HepG2 (cell line): ENCODE results near the gene ATP7A. TPM values are rescaled to one million over a fixed set of nuclear protein-coding genes. Genes with fewer than 3 reads are reported as not detected.

ENCODE experiments used
- AKAP8 ChIP-seq: sonication (generic); formaldehyde crosslinking; IDR thresholded peaks from 2 replicates; pipeline ENCODE4 v1.5.1; 2020; ENCODE audit warnings: mild to moderate bottlenecking, missing genetic modification reagents
- BRF2 ChIP-seq: sonication (generic); formaldehyde crosslinking; IDR thresholded peaks from 2 replicates; pipeline ENCODE4 v1.8.1; 2022; ENCODE audit warnings: mild to moderate bottlenecking, missing genetic modification reagents
- CAMTA2 ChIP-seq: sonication (generic); formaldehyde crosslinking; IDR thresholded peaks from 2 replicates; pipeline ENCODE4 v1.4.0; 2020; ENCODE audit warnings: mild to moderate bottlenecking, missing genetic modification reagents, borderline replicate concordance
- GATAD1 ChIP-seq: IDR thresholded peaks from 2 replicates; pipeline ENCODE4 v1.6.1; 2016; ENCODE audit warnings: missing genetic modification reagents, missing compliant biosample characterization
- IRX3 ChIP-seq: sonication (generic); formaldehyde crosslinking; IDR thresholded peaks from 2 replicates; pipeline ENCODE4 v1.8.1; 2023; ENCODE audit warnings: mild to moderate bottlenecking, low read depth, missing genetic modification reagents, borderline replicate concordance
- MLXIP ChIP-seq: sonication (generic); formaldehyde crosslinking; IDR thresholded peaks from 2 replicates; pipeline ENCODE4 v1.9.0; 2021; ENCODE audit warnings: missing genetic modification reagents, borderline replicate concordance
- PRDM15 ChIP-seq: sonication (generic); formaldehyde crosslinking; IDR thresholded peaks from 2 replicates; pipeline ENCODE4 v1.4.0; 2020; ENCODE audit warnings: missing genetic modification reagents
- SNAI1 ChIP-seq: sonication (generic); formaldehyde crosslinking; IDR thresholded peaks from 2 replicates; pipeline ENCODE4 v1.5.0; 2020; ENCODE audit warnings: mild to moderate bottlenecking, missing genetic modification reagents, borderline replicate concordance
- SSRP1 ChIP-seq: IDR thresholded peaks from 2 replicates; pipeline ENCODE4 v1.6.1; 2016; ENCODE audit warnings: control low read depth
- ZNF232 ChIP-seq: sonication (generic); formaldehyde crosslinking; IDR thresholded peaks from 2 replicates; pipeline ENCODE4 v1.4.0; 2020; ENCODE audit warnings: missing genetic modification reagents, borderline replicate concordance
- ZNF343 ChIP-seq: sonication (generic); formaldehyde crosslinking; IDR thresholded peaks from 2 replicates; pipeline ENCODE4 v1.4.0; 2020; ENCODE audit warnings: mild to moderate bottlenecking, missing genetic modification reagents
- ZNF350 ChIP-seq: sonication (generic); formaldehyde crosslinking; IDR thresholded peaks from 2 replicates; pipeline ENCODE4 v1.4.0; 2020; ENCODE audit warnings: mild to moderate bottlenecking, low read depth, missing genetic modification reagents, borderline replicate concordance
- ZNF773 ChIP-seq: sonication (generic); formaldehyde crosslinking; IDR thresholded peaks from 2 replicates; pipeline ENCODE4 v1.4.0; 2020; ENCODE audit warnings: missing genetic modification reagents, borderline replicate concordance
- polyA plus RNA-seq, 8 experiments: library from polyadenylated mRNA; depleted of rRNA in 3 of 8; stranded (reverse) in 7 of 8; unstranded in 1 of 8; fragments of >200 nt; fragmentation: Illumina TruSeq in 4 of 8; extraction: Trizol in 4 of 8; gene quantifications; 2 replicates each; pipeline versions ENCODE4 v1.2.1 to v1.2.3, GENCODE V29; 2011 to 2016; ENCODE audit warnings: low read depth in 4 of 8, missing spikeins in 1 of 8, mixed read lengths in 1 of 8; ENCODE audit not compliant: insufficient read depth in 1 of 8
- total RNA-seq, 5 experiments: library from RNA; depleted of rRNA; stranded (reverse); fragments of >200 nt; fragmentation: Illumina TruSeq; extraction: Trizol; gene quantifications; 2 replicates each; pipeline ENCODE4 v1.2.3, GENCODE V29; 2016; ENCODE audit warnings: low read depth in 1 of 5
- TF ChIP-seq, protein P1 (sequence below): sonication (generic); formaldehyde crosslinking; IDR thresholded peaks from 2 replicates; pipeline ENCODE4 v1.5.0; 2020; ENCODE audit warnings: mild to moderate bottlenecking, missing genetic modification reagents
- TF ChIP-seq, protein P2 (sequence below): sonication (generic); formaldehyde crosslinking; conservative IDR thresholded peaks from 2 replicates; pipeline ENCODE4 v1.8.1; 2023; ENCODE audit warnings: missing genetic modification reagents

ATP7A gene
- total and polyA plus RNA-seq, 2 of the 13 experiments (the other 11 are each of a cell fraction or from before 2014, with no cell fraction given) = 1.7 to 4.7 TPM

- TF ChIP-seq BRF2 (CRISPR knock-in tag) = no peak
- no peak for TF ChIP-seq MLXIP (CRISPR knock-in tag)
- TF ChIP-seq ZNF773 = no peak
- TF ChIP-seq ZNF350 (CRISPR knock-in tag) = peak; percentile 53; the same call in 1 of the 2 replicates
- TF ChIP-seq CAMTA2 = no peak
- no peak for TF ChIP-seq ZNF232 (CRISPR knock-in tag)
- TF ChIP-seq, protein P1, sequence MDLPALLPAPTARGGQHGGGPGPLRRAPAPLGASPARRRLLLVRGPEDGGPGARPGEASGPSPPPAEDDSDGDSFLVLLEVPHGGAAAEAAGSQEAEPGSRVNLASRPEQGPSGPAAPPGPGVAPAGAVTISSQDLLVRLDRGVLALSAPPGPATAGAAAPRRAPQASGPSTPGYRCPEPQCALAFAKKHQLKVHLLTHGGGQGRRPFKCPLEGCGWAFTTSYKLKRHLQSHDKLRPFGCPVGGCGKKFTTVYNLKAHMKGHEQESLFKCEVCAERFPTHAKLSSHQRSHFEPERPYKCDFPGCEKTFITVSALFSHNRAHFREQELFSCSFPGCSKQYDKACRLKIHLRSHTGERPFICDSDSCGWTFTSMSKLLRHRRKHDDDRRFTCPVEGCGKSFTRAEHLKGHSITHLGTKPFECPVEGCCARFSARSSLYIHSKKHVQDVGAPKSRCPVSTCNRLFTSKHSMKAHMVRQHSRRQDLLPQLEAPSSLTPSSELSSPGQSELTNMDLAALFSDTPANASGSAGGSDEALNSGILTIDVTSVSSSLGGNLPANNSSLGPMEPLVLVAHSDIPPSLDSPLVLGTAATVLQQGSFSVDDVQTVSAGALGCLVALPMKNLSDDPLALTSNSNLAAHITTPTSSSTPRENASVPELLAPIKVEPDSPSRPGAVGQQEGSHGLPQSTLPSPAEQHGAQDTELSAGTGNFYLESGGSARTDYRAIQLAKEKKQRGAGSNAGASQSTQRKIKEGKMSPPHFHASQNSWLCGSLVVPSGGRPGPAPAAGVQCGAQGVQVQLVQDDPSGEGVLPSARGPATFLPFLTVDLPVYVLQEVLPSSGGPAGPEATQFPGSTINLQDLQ = no peak
- no peak for TF ChIP-seq SSRP1 (CRISPR knock-in tag)
- TF ChIP-seq PRDM15 = no peak
- TF ChIP-seq, protein P2, sequence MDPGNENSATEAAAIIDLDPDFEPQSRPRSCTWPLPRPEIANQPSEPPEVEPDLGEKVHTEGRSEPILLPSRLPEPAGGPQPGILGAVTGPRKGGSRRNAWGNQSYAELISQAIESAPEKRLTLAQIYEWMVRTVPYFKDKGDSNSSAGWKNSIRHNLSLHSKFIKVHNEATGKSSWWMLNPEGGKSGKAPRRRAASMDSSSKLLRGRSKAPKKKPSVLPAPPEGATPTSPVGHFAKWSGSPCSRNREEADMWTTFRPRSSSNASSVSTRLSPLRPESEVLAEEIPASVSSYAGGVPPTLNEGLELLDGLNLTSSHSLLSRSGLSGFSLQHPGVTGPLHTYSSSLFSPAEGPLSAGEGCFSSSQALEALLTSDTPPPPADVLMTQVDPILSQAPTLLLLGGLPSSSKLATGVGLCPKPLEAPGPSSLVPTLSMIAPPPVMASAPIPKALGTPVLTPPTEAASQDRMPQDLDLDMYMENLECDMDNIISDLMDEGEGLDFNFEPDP (CRISPR knock-in tag) = no peak
- TF ChIP-seq IRX3 (CRISPR knock-in tag) = no peak
- no peak for TF ChIP-seq AKAP8 (CRISPR knock-in tag)
- TF ChIP-seq GATAD1 (CRISPR knock-in tag) = peak; percentile 72; the same call in 1 of the 2 replicates
- no peak for TF ChIP-seq SNAI1 (CRISPR knock-in tag)
- TF ChIP-seq ZNF343 (CRISPR knock-in tag) = no peak
These were observed at the start of gene ATP7A (continued) for GRCh38 chrX:77910108-77910840.
